Progenitor cell of endocrine pancreas (in vitro differentiated cells): ENCODE data around the gene SLC6A13. TPM values are rescaled to one million over a fixed set of nuclear protein-coding genes. Genes with fewer than 3 reads are reported as not detected.

Experiments
- DNase-seq: peaks from one replicate; pipeline ENCODE4 v3.0.0; 2021; ENCODE audit warnings: low spot score; ENCODE audit not compliant: unreplicated experiment
- H3K27ac Mint-ChIP-seq: 2 replicates; pipeline ENCODE4 v1.8.0; 2021; ENCODE audit warnings: mild to moderate bottlenecking, moderate library complexity, mixed read lengths
- H3K27me3 Mint-ChIP-seq: 2 replicates; pipeline ENCODE4 v1.8.0; 2021; ENCODE audit warnings: mixed read lengths
- H3K36me3 Mint-ChIP-seq: 2 replicates; pipeline ENCODE4 v1.8.0; 2022; ENCODE audit warnings: mixed read lengths; ENCODE audit not compliant: insufficient read depth
- H3K4me1 Mint-ChIP-seq: 2 replicates; pipeline ENCODE4 v1.8.0; 2021; ENCODE audit warnings: low read depth, mixed read lengths
- H3K4me3 Mint-ChIP-seq: 2 replicates; pipeline ENCODE4 v1.8.0; 2021; ENCODE audit warnings: low read depth, mild to moderate bottlenecking, moderate library complexity, mixed read lengths
- H3K9me3 Mint-ChIP-seq: 2 replicates; pipeline ENCODE4 v1.8.0; 2021; ENCODE audit warnings: low read depth, mixed read lengths
- total RNA-seq: library from RNA; stranded (reverse); gene quantifications from 2 replicates; pipeline ENCODE4 v1.2.1, GENCODE V29; 2021
- TF ChIP-seq, protein P1 (sequence below): fragments of 200-600 bp; sonication (generic); IDR thresholded peaks from one replicate; pipeline ENCODE4 v1.5.0; 2021; ENCODE audit warnings: antibody characterized with exemption, mild to moderate bottlenecking; ENCODE audit not compliant: unreplicated experiment

Gene SLC6A13
- total RNA-seq, 1 donor from 2014 or later, result 0.60 TPM

DNA sequence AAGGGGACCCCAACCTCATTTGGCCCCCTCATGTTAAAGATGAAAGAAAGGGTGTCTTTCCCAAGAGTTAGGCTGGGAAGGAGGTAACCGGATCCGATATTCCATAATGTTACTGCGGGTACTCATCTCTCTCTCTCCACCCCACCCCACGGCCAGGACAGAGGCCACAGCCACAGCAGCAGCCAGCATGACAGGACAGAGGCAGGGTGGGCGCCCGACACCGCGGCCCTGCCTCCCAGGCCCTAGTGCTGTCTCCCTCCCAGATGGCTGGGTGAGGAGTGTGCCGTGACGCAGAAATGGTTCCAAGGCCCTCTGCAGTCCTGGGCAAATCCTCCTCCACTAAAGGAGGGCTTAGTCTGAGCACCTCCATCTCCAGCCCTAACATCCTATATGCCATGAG lies 54.8 kb downstream of the SLC6A13 start:
- H3K27ac Mint-ChIP-seq, result peak overlapping the region; percentile 25

DNA sequence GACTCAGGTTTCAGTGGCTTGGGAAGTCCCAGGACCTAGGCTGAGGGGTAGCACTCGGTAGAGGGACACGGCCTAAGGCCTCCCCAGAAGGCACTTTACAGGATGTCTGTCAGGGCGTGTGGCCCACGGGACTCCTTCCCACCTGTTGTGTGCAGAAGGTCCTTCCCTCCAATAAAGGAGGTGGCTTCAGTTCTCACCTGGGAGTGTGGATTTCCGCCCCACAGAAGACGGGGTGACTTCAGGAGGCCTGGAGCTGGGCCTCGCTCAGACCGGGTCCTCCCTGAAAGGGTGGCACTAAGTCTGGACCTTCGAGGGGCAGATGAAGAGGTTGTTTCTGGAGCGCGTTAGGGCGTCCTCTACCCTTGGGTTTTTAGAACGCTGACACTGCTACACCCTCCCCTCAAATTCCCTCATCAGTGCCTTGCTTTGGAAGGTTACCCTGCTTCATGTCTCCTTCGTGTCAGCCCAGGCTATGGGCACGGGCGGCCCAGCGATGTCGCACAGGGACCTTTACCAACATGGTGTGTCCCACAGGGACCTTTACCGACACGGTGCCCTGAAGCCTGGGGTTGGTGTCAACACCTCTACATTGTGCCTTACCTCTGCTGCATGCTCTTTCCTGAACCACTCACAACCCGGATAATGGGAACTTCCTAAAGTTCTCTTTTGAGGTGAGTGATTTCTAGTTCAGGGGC lies 55.7 kb downstream of the SLC6A13 start:
- TF ChIP-seq, protein P1, sequence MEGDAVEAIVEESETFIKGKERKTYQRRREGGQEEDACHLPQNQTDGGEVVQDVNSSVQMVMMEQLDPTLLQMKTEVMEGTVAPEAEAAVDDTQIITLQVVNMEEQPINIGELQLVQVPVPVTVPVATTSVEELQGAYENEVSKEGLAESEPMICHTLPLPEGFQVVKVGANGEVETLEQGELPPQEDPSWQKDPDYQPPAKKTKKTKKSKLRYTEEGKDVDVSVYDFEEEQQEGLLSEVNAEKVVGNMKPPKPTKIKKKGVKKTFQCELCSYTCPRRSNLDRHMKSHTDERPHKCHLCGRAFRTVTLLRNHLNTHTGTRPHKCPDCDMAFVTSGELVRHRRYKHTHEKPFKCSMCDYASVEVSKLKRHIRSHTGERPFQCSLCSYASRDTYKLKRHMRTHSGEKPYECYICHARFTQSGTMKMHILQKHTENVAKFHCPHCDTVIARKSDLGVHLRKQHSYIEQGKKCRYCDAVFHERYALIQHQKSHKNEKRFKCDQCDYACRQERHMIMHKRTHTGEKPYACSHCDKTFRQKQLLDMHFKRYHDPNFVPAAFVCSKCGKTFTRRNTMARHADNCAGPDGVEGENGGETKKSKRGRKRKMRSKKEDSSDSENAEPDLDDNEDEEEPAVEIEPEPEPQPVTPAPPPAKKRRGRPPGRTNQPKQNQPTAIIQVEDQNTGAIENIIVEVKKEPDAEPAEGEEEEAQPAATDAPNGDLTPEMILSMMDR, result no peak
- H3K27ac Mint-ChIP-seq, result no peak overlapping the region
- DNase-seq, result no peak
- no peak overlapping the region for H3K4me3 Mint-ChIP-seq
- H3K27me3 Mint-ChIP-seq, result peaks cover 45% of the 10 kb centered on the region
- H3K4me1 Mint-ChIP-seq, result peaks cover 30% of the 10 kb centered on the region
- no peaks in the 10 kb centered on the region for H3K9me3 Mint-ChIP-seq
- no peaks in the 10 kb centered on the region for H3K36me3 Mint-ChIP-seq

More for the DNA sequence above, 54.8 kb downstream of the SLC6A13 start:
- H3K9me3 Mint-ChIP-seq, result no peaks in the 10 kb centered on the region
- no peak for DNase-seq
- TF ChIP-seq, protein P1, result no peak
- peaks cover 36% of the 10 kb centered on the region for H3K27me3 Mint-ChIP-seq
- H3K4me1 Mint-ChIP-seq, result peaks cover 35% of the 10 kb centered on the region
- no peaks in the 10 kb centered on the region for H3K36me3 Mint-ChIP-seq
- no peak overlapping the region for H3K4me3 Mint-ChIP-seq

DNA sequence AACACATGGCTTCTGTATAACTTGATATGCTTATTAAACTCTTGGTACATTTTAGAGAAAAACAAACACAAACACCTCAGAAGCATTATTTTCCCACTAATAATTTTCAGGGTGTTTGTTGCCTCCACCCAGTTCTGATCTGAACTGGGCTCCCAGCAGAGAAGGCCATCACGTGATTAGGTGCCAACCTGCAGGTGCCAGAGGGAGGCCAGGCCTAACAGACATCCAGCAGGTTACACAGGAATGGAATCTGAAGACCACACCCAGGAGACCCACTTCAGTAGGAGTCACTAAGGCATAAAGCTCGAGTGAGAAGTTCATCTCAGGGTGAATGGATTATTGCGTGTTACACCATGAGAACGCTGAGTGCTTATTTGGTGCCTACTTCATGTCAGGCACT lies 57.6 kb downstream of the SLC6A13 start:
- TF ChIP-seq, protein P1, result no peak
- no peak overlapping the region for H3K27ac Mint-ChIP-seq
- H3K4me1 Mint-ChIP-seq, result peaks cover 12% of the 10 kb centered on the region
- H3K9me3 Mint-ChIP-seq, result no peaks in the 10 kb centered on the region
- peaks cover 58% of the 10 kb centered on the region for H3K27me3 Mint-ChIP-seq
- no peaks in the 10 kb centered on the region for H3K36me3 Mint-ChIP-seq
- peak overlapping the region; percentile 44 for H3K4me3 Mint-ChIP-seq
- DNase-seq, result no peak

DNA sequence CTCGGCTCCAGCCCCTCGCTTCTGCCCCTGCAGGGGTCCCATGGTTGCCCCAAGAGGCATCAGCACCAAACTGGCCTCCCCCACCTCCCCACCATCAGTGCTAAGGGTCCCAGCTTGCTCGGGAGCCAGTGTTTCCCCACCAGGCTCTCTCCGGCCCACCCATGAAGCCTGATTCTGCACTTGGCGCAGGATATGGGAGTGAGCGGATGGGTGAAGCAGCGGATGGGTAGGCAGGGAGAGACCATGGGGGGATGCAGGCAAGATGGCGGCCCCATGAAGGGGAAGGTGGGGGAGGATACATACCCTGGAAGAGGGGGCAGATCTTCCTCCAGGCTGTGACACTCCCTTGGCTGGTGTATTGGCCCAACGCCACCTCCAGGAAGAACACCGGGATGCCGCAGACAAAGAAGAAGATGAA lies 58.4 kb downstream of the SLC6A13 start:
- Mint-ChIP-seq H3K9me3 (no peaks in the 10 kb centered on the region), H3K4me3 (peak overlapping the region; percentile 72), H3K27ac (no peak overlapping the region), H3K4me1 (peaks cover 8% of the 10 kb centered on the region), H3K27me3 (peaks cover 63% of the 10 kb centered on the region), H3K36me3 (no peaks in the 10 kb centered on the region)
- TF ChIP-seq, protein P1, result no peak
- no peak for DNase-seq

DNA sequence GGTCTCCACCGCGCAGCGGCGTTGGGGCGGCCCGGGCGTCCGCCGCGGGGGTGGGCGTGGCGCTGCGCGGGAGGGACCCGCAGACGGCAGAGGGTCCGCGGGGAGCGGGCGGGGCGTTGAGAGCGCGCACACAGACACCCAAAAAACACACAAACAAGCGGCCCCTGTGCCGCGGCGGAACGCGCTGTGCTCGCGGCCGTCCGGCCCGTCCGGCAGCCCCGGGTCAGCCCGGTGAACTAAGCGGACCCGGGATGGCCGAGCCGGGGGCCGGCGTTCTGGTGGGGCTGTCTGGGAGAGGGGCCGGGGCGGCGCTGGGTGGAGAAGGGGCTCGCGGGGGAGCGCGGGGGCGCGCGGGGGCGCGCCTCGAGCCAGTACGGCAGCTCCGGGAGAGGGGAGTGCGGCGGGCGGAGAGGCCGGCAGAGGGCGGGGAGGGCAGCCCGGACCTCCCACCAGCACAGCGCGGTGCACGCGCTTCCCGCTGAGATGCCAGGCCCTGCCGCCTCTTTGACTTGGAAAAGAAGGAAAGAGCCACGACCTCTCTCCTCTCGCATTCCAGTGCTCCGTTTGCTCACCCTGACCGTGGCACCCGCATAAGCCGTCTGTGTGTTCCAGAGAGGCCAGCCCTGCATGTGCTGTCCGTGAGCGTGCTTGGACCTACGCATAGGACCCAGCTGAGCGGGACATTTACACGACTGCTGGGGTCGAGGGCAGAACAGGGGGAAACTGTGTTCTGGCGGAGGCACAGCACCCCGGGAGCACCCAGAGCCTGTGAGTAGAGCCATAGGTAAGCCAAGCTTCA lies 59.0 kb downstream of the SLC6A13 start:
- peaks cover 61% of the 10 kb centered on the region for H3K27me3 Mint-ChIP-seq
- peaks cover 3% of the 10 kb centered on the region for H3K4me1 Mint-ChIP-seq
- H3K27ac Mint-ChIP-seq, result no peak overlapping the region
- H3K9me3 Mint-ChIP-seq, result no peaks in the 10 kb centered on the region
- peak; percentile 74 for DNase-seq
- TF ChIP-seq, protein P1, result peak; percentile 60
- no peaks in the 10 kb centered on the region for H3K36me3 Mint-ChIP-seq
- H3K4me3 Mint-ChIP-seq, result peak overlapping the region; percentile 72
